HL-60 (cell line): ENCODE measurements around the gene TNIP3.

ENCODE experiments used
- CTCF ChIP-seq: IDR thresholded peaks from one replicate; pipeline ENCODE4 v1.5.1; 2011; ENCODE audit warnings: low read length, control low read depth, inconsistent platforms; ENCODE audit not compliant: insufficient read depth
- POLR2AphosphoS5 ChIP-seq: IDR thresholded peaks from 2 replicates; pipeline ENCODE4 v1.6.1; 2012; ENCODE audit warnings: low read depth
- REST ChIP-seq: IDR thresholded peaks from 2 replicates; pipeline ENCODE4 v1.6.1; 2012; ENCODE audit warnings: low read depth; ENCODE audit not compliant: insufficient replicate concordance

GRCh38 chr4:121187206-121187605 lies 23.1 kb upstream of the TNIP3 start:
- TF ChIP-seq CTCF: no peak
- TF ChIP-seq POLR2AphosphoS5: no peak
- no peak for TF ChIP-seq REST
